NCI-H1417 (cell line): Measurements from ENCODE around the gene F2RL3.

Source experiments
- DNase-seq, 3 experiments: peaks; one replicate each; lab custom pipeline; 2025; lab: John Stamatoyannopoulos, UW

F2RL3 gene

DNA sequence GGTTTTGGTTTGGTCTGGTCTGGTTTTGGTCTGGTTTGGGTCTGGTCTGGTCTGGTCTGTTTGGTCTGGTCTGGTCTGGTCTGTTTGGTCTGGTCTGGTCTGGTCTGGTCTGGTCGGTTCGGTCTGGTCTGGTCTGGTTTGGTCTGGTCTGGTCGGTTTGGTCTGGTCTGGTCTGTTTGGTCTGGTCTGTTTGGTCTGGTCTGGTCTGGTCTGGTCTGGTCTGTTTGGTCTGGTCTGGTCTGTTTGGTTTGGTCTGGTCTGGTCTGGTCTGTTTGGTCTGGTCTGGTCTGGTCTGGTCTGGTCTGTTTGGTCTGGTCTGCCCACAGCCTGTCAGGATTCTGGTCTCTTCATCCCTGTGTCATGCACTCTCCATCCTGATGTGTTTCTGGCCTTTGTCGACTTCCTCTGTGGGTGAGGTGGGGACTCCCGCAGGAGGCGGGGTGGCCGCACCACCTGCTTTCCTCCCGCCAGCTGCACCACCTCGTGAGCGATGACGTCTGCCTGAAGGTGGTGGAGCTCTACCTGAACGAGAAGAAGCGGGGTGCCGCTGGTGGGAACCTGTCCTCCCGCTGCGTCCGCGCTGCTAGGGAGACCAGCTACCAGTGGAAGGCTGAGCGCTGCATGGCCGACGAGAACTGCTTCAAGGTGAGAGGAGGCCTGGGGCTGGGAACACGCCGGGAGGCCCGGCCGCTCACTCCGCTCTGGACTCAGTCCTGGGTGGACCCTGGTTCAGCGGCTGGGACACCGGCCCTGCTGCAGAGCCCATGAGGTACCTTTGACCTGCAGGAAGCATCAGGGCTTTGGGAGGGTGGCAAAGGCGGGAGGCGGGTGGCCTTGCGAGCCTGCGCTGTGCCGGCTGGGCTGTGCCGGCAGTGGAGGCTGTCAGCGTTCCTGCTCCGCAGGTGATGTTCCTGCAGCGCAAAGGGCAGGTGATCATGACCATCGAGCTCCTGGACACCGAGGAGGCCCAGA is 12.9 kb upstream of the F2RL3 start:
- no peak for DNase-seq

DNA sequence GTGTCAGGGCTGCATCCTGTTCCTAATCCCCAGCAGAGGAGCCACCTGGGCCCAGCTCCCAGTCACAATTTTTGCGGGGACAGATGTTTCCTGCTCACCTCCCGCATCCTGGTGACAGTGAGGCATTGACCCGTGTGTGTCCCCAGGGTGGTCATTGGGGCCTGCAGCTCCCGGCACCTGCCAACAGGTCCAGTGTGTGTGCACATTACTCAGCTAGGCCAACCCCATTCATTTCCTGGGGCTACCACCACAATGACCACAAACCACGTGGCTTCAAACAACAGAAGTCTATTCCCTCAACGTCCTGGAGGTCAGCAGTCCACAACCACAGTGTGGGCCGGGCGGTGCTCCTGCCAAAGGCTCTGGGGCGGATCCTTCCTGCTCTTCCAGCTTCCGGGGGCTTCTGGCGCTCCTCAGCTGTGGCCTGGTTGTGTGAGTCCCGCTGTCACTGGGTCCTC is 11.9 kb upstream of the F2RL3 start:
- DNase-seq = no peak

DNA sequence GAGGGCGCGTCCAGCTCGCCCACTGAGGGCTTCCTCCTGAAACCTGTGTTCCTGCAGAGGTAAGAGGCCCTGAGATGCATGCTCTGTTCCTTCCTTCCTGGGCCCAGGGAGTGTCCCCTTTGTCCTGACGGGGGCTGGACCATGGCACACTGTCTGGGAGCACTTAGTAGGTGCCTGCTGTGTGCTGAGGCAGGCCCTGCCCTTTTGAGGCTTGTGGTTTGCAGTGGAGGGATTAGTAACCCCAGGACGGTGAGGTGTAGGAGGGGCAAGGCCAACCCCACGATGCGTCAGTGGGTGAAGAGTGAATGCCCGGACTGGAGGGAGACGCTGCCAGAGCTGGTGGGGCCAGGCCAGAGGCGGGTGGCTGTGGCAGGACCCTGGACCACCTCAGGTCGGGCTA is 11.2 kb upstream of the F2RL3 start:
- no peak for DNase-seq

DNA sequence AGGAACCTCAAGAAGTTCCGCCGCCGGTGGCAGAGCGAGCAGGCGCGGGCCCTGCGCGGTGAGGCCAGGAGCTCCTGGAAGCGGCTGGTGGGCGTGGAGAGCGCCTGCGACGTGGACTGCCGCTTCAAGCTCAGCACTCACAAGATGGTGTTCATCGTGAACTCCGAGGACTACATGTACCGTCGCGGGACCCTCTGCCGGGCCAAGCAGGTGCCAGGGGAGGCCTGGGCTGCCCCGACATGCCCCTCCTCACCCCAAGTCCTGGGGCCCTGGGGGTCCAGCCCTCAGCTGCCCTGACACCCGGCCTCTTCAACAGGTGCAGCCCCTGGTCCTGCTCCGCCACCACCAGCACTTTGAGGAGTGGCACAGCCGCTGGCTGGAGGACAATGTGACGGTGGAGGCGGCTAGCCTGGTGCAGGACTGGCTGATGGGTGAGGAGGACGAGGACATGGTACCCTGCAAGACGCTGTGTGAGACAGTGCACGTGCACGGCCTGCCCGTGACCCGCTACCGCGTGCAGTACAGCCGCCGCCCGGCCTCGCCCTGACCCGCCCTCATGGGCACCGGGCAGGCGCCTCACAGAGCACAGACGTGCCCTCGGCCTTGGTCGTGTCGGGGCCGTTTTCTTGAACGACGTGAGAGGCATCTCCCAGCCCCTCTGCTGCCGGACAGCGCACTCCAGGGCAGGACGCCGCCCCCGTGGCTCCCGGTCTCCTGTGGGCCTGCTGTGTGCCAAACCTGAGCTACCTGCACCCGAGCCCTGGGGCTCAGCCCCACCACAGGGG is 10.4 kb upstream of the F2RL3 start:
- DNase-seq = no peak

DNA sequence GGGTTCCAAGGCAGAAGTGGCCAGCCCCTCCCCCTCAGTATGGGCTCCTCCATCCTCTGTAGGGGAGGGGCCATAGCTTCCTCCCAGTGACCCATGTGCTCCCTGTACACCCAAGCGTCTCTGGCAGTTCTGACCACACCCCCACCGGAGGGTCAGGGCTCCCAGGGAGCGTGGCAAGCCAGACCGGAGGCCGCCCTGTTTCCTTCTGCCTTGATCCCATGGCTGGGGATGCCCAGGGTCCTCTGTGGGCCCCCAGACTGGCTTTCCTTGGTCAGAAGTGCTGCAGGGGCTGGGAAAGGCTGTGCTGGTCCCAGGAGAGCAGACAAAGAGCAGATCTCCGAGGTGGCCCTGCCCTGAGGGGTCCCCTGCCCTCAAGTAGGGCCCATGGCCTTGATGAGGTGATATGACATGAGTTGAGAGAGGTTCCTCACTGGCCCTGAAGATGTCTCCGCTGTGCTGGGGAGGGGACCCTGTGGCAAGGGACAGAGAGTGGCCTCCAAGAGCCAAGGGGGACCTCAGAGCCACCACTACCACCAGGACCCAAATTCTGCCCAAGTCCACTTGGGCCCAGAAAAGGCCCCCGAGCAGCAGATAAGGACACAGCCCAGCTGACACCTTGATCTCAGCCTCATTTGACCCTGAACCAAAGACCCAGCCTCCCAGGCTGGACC is 7.8 kb upstream of the F2RL3 start:
- DNase-seq = no peak

DNA sequence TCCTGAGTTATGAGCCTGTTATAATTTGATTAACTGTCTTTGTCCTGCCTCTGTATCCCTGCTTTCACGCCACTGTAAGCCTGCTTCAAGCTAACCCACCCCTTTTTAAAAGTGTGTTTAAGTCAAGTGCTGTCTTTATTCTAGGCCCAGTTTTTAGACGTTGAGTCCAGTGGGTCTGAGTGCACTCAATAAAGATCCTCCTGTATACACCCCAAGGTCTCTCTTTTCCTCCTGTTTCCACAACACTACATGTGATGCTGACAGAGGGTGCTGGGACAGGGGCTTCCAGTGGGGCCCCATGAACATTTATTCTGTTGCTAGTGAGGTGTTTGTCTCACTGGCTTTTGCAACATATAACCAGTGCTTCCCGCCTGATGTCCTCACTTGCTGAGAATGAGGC is 6.7 kb upstream of the F2RL3 start:
- no peak for DNase-seq

DNA sequence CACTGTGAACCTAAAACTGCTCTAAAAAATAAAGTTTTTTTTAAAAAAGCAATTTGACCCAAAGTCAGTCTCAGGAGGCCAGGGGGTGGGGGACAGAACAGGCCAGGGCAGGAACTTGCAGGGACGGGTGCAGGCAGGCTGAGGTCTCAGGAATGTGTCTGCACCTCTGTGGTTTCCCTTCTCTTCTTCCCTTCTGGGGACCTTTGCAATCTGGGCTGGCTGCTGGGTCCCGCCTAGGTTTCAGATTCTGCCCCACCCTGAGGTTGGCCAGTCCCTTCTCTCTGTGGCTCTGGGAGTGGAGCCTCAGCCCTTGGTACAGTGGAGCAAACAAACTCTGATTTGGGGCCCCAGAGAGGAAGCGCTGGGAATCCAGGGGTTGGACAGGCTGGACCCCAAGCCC is 5.3 kb upstream of the F2RL3 start:
- DNase-seq = no peak

DNA sequence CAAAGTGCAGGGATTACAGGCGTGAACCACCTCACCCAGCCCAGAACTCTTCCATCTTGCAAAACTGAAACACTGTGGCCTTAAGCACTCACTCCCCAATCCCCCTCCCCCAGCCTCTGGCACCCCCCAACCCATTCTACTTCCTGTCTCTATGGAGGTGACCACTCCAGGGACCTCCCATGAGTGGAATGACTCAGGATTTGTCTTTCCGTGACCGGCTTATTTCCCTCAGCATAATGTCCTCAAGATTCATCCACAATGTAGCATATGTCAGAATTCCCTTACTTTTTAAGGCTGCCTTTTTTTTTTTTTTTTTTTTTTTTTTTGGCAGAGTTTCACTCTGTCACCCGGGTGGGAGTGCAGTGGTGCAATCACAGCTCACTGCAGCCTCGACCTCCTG is 3.6 kb upstream of the F2RL3 start:
- DNase-seq = no peak

DNA sequence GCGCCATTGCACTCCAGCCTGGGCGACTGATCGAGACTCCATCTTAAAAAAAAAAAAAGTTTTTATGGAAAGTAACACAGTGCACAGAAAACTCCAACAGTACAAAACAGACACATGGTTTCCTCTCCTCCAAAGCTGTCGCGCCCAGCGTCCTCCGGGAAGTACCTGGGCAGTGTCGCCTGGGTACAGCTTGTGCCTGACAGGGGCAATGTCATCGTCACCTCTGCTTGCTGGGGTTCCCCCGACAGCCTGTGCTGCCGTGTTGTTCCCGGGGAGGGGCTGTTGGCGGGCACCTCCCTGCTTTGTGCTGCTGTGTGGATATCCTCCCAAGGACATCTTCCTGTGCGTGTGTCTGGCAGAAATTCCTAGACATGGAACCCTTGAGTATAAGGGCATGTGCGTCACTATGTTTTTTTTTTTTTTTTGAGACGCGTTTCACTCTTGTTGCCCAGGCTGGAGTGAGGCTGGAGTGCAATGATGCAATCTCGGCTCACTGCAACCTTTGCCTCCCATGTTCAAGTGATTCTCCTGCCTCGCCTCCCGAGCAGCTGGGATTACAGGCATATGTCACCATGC is 2.4 kb upstream of the F2RL3 start:
- DNase-seq = no peak

DNA sequence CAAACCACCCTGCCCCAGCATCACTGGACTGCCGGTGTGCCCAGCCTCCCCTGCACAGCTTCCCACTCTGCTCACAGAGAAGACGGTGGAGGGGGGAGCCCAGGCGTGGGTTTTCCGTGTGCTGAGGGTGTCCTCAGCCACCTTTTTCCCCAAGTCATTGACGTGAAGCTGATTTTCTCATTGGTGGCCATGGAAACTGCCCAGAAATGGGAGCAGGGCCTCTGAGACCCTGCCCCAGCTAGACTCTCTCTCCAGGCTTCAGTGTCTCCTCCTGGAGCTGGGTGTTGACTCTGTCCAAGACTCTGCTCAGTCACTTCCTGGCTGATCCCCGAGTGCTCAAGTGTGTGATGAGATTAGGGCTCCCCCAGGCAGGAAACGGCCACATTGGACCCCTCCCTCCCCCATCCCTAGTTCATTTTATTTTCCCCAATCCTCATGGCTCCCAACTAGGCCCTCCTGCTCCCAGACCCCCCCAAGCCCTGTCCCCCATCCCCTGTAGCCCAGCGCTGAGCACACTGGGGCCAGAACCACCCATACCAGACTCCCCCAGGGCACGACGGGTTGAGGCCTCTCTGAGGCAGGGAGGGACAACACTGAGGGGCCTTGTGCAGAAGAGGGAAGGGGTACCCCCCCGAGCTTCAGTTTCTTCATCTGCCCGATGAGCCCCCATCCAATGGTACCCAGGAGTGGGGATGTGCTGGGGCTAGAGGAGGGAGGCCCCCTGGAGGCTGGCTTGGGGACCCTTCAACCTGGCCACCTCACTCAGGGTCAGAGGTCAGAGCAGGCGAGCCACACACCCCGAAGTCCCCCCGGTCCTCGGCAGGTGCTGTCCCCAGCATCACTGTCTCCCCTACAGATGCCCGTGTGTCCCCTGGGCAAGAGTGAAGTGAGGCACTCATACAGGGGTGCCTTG is 1.2 kb upstream of the F2RL3 start:
- DNase-seq = no peak

DNA sequence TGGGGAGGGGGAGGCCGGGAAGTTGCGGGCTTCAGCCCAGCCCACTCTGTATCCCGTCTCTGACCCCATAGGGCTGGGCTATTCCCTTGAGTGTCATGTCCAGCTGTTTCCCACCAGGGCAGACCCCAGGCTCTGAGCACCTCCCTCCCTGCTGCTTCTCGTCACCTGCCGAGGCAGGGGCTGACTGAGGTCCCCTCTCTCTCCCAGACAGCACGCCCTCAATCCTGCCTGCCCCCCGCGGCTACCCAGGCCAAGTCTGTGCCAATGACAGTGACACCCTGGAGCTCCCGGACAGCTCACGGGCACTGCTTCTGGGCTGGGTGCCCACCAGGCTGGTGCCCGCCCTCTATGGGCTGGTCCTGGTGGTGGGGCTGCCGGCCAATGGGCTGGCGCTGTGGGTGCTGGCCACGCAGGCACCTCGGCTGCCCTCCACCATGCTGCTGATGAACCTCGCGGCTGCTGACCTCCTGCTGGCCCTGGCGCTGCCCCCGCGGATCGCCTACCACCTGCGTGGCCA is 625 bp downstream of the F2RL3 start:
- no peak for DNase-seq

DNA sequence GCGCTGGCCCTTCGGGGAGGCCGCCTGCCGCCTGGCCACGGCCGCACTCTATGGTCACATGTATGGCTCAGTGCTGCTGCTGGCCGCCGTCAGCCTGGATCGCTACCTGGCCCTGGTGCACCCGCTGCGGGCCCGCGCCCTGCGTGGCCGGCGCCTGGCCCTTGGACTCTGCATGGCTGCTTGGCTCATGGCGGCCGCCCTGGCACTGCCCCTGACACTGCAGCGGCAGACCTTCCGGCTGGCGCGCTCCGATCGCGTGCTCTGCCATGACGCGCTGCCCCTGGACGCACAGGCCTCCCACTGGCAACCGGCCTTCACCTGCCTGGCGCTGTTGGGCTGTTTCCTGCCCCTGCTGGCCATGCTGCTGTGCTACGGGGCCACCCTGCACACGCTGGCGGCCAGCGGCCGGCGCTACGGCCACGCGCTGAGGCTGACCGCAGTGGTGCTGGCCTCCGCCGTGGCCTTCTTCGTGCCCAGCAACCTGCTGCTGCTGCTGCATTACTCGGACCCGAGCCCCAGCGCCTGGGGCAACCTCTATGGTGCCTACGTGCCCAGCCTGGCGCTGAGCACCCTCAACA is 1.2 kb downstream of the F2RL3 start:
- DNase-seq = no peak

DNA sequence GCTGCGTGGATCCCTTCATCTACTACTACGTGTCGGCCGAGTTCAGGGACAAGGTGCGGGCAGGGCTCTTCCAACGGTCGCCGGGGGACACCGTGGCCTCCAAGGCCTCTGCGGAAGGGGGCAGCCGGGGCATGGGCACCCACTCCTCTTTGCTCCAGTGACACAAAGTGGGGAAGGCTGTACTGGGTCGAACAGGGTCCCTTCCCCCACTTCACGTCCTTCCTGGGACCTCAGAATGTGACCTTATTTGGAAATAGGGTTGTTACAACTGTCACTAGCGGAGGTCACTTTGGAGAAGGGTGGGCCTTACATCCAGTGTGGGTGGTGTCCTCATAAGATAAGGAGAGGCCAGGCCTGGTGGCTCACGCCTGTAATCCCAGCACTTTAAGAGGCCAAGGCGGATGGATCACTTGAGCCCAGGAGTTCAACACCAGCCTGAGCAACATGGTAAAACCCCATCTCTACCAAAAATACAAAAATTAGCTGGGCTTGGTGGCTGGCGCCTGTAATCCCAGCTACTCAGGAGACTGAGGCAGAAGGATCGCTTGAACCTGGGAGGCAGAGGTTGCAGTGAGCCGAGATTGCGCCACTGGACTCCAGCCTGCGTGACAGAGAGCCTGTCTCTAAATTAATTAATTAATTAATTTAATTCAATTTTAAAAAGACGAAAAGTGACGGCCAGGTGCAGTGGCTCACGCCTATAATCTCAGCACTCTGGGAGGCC is 1.8 kb downstream of the F2RL3 start:
- DNase-seq = no peak

DNA sequence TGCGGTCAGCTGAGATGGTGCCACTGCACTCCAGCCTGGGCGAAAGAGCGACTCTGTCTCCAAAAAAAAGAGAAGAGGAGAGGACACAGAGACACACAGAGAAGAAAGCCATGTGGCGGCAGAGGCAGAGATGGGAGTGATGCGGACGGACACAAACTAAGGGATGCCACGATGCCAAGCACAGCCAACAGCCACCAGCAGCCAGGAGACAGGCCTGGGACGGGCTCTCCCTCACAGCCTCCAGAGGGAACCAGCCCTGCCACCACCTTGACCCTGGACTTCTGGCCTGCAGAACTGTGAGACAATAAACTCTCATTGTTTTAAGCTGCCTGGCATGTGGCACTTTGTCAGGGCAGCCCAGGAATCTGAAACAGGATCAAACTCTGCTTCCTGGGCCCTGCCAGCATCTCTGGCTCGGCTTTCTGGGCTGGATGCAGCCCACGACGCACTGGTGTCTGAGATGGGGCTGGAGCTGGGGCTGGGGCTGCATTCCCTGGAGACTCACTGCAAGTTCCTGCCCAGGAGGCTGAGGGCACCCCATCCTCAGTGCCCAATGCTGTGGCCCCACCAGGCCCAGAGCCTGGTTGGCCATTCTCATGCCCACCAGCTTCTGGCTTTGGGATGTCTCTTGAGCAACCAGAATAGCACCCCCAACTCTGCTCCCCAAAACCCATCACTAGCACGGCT is 3.0 kb downstream of the F2RL3 start:
- no peak for DNase-seq

DNA sequence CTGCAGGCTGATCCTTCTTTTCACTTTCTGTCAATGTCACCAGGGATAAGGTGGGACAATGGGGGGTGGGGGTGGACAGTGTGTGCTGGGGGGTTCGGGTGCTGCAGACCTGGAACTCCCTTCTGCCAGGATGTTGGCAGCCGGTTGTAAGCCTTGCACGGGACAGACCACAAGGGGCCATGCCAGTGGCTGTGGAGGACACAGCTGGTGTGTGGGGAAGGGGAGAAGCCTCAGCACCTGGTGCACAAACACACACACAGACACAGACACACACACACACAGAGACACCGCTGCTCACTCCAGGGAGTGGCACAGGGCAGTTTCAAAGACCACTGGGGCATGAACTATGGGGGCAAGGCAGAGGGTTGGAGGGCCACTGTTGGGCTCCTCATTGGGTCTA is 3.6 kb downstream of the F2RL3 start:
- DNase-seq = no peak

DNA sequence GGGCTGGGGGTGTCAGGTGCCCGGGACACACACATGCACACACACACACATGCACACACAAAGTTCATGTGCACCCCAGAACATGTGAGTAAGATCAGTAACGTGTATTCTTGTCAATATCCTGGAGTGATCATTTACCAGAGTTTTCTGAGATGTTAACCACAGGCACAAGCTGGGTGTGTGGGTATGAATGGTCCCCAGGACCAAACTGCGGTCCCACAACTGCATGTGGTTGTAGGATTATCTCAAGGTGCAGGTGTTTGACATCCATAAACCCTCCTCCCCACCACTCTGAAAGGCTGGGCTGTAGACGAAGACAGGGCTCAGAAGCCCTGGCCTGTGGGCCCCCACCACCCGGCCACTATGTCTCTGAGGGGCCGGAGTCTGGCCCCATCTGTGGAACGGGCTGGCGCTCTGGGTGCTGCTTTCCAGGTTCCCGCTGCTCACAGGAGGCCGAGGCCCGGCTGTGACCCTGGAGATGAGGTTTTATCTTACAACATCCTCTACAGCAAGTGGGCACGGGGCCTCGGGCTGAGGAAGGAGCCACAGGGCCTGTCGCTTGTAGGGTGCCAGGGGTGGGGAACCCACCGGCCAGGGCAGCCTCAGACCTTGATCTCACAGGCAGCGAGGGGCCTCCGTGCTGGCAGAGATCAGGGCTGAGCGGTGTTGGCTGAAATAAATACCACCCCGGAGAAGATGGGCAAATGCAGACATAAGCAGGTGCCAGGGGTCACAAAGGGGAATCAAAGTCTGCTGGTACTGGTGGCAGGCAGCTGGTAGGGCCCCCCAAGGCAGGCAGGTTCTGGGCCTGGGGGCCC is 4.3 kb downstream of the F2RL3 start:
- no peak for DNase-seq

DNA sequence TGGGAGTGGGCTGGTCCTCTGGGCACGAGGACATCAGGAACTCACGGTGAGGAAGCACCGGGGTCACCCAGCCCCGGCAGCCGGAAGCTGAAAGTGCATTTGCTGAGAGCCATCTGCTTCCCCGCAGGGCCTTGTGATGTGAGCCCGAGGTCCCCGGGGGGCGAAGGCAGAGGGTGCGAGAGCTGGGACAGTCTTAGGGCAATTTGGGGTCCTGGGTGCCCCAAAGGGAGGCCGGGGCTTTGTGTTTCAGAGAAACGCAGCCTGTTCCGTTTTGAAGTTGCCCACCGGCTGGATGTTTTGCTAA is 4.8 kb downstream of the F2RL3 start:
- no peak for DNase-seq

DNA sequence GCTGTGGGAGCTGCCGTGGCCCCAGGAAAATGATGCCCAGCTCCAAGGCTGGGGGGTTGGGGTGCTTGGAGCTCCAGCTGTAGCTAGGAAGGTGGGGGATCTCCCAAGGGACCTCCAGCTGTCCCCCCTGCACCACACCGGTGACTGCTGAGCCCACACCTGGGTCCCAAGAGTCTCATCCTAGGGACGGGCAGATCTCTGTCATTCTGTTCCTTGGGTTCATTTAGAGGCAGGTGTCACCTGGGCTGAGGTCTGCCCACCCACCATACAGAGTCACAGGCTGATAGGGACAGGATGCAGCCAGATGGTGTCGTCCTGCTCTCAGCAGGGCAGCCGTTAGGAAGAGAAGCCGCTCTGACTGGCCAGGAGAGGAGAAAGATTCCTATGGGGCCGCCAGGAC is 5.3 kb downstream of the F2RL3 start:
- no peak for DNase-seq
